VCaP (cell line): ENCODE results near the gene CDC25B.
"Not testable (repeated sequence)": the region's sequence is repeated elsewhere in the genome, so short reads cannot be mapped to it uniquely, and the experiment has no call there.

Source experiments
- H3K27ac ChIP-seq: fragments of 450-650 bp; 2 replicates; pipeline ENCODE4 v1.5.1; 2017
- TF ChIP-seq, protein P1 (sequence below): fragments of 450-650 bp; conservative IDR thresholded peaks from 2 replicates; pipeline ENCODE4 v1.5.1; 2017; ENCODE audit warnings: mild to moderate bottlenecking, moderate library complexity

CDC25B gene

DNA sequence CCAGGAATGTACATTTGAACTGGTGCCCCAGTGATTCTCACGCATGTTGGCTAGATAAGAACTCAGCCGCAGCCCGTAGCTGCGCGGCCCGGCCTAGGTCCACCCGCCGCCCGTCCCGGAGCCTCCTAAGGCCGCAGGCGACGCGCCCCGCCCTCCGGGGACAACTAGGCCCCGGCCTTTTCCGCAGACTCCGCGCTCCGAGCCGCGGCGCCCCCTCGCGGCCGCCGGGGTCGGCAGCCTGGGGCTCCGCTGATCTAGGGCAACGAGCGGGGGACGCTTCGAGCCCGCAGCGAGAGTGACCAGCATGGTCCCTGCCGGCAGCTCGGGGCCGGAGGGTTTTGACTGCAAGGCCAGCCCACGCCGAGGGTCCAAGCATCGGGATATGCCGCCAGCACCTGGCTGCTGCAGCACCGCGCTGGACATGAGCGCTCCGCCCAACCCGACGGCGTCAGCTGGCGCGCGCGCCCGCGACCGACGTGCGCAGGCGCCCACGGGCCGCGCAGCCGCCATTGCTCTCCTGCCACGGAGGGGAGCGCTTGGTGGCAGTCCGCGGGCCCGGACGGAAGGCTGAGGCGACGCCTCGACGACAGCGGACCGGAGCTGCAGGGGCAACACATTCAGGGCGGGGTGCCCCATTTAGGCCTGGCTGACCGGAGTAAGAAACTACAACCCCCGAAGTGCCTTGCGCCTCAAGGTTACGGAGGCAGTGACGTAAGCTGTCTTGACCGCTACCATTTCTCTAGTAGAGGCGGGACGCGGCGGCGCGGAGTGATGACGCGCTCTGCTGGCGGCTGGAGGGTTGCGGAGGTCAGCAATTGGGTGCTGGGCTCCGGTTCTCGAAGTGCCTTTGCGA is 24.2 kb downstream of the CDC25B start, which contains the start of gene AP5S1:
Gene AP5S1 (plus strand): TSS at position 500 of the 853 bp plus-strand sequence. CDS start 1,571 bp downstream, outside the sequence.
- TF ChIP-seq, protein P1, sequence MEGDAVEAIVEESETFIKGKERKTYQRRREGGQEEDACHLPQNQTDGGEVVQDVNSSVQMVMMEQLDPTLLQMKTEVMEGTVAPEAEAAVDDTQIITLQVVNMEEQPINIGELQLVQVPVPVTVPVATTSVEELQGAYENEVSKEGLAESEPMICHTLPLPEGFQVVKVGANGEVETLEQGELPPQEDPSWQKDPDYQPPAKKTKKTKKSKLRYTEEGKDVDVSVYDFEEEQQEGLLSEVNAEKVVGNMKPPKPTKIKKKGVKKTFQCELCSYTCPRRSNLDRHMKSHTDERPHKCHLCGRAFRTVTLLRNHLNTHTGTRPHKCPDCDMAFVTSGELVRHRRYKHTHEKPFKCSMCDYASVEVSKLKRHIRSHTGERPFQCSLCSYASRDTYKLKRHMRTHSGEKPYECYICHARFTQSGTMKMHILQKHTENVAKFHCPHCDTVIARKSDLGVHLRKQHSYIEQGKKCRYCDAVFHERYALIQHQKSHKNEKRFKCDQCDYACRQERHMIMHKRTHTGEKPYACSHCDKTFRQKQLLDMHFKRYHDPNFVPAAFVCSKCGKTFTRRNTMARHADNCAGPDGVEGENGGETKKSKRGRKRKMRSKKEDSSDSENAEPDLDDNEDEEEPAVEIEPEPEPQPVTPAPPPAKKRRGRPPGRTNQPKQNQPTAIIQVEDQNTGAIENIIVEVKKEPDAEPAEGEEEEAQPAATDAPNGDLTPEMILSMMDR, result peak; percentile 99
- H3K27ac ChIP-seq, result peak within 1 kb of the TSS; percentile 99

GRCh38 chr20:3820901-3821727 is 25.0 kb downstream of the CDC25B start:
- peak overlapping the region; percentile 99 for H3K27ac ChIP-seq

DNA sequence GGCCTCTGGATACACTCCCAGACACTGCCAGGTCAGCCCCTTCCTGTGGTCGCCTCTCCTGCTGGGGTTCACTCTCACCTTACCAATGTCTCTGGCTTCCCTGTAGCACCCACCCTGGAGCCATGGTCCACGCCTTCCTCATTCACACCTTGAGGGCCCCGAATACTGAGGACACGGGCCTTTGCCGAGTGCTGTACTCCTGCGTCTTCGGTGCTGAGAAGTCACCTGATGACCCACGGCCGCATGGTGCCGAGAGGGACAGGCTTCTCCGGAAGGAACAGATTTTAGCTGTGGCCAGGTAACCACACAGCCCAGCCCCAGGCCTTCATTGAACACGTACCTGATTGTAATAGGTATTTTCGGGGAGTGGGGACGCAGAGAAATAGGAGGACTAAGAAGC is 25.9 kb downstream of the CDC25B start:
- TF ChIP-seq, protein P1, result no peak

More at GRCh38 chr20:3820901-3821727, 25.0 kb downstream of the CDC25B start:
- TF ChIP-seq, protein P1, result no peak

DNA sequence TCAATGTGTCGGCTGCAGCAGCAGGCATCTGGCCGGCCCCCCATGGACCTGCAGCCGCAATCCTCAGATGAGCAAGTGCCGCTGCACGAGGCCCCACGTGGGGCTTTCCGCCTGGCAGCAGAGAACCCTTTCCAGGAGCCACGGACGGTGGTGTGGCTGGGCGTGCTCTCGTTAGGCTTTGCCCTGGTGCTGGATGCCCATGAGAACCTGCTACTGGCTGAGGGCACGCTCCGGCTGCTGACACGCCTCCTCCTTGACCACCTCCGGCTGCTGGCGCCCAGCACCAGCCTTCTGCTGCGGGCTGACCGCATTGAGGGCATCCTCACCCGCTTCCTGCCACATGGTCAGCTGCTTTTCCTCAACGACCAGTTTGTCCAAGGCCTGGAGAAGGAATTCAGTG is 27.8 kb downstream of the CDC25B start:
- TF ChIP-seq, protein P1, result no peak
- H3K27ac ChIP-seq, result no peak overlapping the region

More for the DNA sequence above, 25.9 kb downstream of the CDC25B start:
- H3K27ac ChIP-seq, result peak overlapping the region; percentile 99

DNA sequence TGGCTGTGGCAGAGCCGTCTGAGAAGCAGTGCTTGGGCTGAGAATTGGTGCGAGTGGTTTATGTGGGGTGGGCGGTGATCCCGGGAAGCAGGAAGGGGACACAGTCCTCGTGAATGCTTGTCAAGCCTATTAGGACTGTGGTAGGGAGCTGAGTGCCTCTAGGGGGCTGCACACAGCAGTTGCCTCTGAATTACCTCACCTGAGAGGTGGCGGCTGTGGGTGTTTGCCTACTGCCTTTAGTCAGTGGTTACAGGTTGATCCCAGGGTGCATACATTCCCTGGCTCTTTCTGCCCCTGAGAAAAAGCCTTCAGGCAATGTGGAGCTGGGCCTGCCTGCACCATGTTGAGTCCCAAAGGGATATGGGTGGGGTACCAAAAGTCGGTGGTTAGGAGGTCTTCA is 29.4 kb downstream of the CDC25B start:
- TF ChIP-seq, protein P1, result no peak
- no peak overlapping the region for H3K27ac ChIP-seq

GRCh38 chr20:3826420-3826819 is 30.3 kb downstream of the CDC25B start:
- TF ChIP-seq, protein P1, result no peak
- no peak overlapping the region for H3K27ac ChIP-seq

- TF ChIP-seq, protein P1, result no peak
- H3K27ac ChIP-seq, result no peak overlapping the region
Measured at GRCh38 chr20:3828798-3829197, 32.7 kb downstream of the CDC25B start.

DNA sequence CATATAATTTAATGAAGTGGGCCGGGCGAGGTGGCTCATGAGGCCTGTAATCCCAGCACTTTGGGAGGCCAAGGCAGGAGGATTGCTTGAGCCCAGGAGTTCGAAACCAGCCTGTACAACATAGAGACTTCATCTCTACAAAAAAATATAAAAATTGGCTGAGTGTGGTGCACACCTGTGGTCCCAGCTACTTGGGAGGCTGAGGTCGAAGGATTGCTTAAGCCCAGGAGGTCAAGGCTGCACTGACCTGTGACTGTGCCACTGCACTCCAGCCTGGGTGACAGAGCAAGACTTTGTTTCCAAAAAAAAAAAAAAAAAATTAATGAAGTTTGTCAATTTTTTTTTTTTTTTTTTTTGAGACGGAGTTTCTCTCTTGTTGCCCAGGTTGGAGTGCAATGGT is 33.8 kb downstream of the CDC25B start:
- not testable (repeated sequence) for H3K27ac ChIP-seq
